Fibroblast of villous mesenchyme (primary cell): Measurements from ENCODE around the gene TSHZ2. TPM values are rescaled to one million over a fixed set of nuclear protein-coding genes. Genes with fewer than 3 reads are reported as not detected.

ENCODE experiments used
- DNase-seq: peaks from one replicate; pipeline ENCODE4 v3.0.0-alpha.2; 2010; ENCODE audit warnings: low read depth
- H3K4me3 ChIP-seq: 2 replicates; pipeline ENCODE4 v1.5.1; 2011; ENCODE audit warnings: low read depth, mild to moderate bottlenecking, low read length
- total RNA-seq: library from RNA; depleted of rRNA; stranded (reverse); fragments of >200 nt; gene quantifications from 2 replicates; pipeline ENCODE4 v1.2.3, GENCODE V29; 2012
- TF ChIP-seq, protein P1 (sequence below): IDR thresholded peaks from 2 replicates; pipeline ENCODE4 v1.5.1; 2012; ENCODE audit warnings: low read depth, mild to moderate bottlenecking, low read length; ENCODE audit not compliant: insufficient read depth

Gene TSHZ2
- total RNA-seq, 1 donor, result 2.6 TPM

DNA sequence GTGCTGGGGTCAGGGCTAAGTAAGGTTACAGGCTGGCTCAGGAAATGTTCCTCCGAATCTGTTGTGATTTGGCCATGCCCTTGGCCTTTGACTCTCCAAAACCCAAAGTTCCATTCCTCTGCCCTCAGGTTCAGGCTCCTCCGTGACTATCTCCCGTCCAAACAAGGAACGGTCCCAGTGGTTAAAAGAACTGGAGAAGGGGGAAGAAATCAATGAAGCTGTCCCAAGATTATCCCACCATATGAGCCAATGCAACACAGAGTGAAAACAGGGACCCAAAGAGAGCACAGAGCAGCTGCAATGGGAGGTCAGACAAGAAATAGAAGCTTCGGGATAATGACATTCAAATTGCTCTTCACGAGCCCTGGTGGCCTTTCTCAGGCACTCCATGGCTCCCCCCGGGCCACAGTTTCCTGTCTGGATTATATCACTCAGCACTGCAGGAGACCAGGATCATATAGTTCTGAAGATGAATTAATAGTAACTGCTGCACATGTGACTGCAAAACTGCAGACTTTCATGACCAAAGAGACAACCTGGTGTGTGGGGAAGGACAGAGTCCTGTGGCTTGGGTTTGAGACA is 410.2 kb downstream of the TSHZ2 start:
- DNase-seq, result no peak
- no peak overlapping the region for H3K4me3 ChIP-seq
- TF ChIP-seq, protein P1, sequence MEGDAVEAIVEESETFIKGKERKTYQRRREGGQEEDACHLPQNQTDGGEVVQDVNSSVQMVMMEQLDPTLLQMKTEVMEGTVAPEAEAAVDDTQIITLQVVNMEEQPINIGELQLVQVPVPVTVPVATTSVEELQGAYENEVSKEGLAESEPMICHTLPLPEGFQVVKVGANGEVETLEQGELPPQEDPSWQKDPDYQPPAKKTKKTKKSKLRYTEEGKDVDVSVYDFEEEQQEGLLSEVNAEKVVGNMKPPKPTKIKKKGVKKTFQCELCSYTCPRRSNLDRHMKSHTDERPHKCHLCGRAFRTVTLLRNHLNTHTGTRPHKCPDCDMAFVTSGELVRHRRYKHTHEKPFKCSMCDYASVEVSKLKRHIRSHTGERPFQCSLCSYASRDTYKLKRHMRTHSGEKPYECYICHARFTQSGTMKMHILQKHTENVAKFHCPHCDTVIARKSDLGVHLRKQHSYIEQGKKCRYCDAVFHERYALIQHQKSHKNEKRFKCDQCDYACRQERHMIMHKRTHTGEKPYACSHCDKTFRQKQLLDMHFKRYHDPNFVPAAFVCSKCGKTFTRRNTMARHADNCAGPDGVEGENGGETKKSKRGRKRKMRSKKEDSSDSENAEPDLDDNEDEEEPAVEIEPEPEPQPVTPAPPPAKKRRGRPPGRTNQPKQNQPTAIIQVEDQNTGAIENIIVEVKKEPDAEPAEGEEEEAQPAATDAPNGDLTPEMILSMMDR, result no peak

DNA sequence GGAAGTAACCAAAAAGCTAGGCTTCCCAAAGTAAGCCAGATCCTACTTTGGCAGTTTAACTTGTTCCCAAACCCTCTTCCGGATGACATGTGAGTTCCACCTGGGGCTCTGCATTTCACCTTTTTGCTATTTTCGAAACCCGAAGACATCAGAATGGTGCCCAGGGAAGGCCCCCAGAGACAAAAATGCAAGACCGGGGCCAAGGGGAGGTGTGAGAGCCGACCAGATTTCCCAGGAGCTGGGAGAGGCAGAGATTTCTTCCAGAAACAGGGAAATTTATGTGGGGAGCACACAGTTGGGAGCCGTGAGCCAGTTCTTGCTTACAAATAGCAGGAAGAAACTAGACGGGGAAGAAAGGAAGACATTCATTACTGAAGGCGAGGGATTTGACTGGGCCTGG is 411.8 kb downstream of the TSHZ2 start:
- TF ChIP-seq, protein P1, result no peak
- no peak for DNase-seq
- H3K4me3 ChIP-seq, result no peak overlapping the region

DNA sequence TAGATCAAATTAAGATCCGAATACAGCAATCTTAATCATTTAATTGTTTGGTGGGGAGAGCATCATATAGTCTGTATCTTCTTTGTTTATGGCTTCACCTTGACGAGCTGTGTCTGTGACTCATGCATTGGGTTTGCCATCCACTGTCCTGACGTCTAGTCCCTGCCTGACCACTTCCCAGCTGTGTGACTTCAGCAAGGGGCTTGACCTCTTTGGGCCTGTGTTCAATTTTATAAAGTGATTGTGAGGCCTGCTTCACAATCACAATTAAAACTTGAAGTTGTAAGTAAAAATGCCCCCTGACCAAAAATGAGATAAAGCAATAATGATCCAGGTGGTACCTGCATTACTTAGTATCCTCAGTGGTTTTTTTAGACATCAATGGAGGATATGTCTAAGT is 412.2 kb downstream of the TSHZ2 start:
- no peak overlapping the region for H3K4me3 ChIP-seq
- TF ChIP-seq, protein P1, result no peak
- no peak for DNase-seq

DNA sequence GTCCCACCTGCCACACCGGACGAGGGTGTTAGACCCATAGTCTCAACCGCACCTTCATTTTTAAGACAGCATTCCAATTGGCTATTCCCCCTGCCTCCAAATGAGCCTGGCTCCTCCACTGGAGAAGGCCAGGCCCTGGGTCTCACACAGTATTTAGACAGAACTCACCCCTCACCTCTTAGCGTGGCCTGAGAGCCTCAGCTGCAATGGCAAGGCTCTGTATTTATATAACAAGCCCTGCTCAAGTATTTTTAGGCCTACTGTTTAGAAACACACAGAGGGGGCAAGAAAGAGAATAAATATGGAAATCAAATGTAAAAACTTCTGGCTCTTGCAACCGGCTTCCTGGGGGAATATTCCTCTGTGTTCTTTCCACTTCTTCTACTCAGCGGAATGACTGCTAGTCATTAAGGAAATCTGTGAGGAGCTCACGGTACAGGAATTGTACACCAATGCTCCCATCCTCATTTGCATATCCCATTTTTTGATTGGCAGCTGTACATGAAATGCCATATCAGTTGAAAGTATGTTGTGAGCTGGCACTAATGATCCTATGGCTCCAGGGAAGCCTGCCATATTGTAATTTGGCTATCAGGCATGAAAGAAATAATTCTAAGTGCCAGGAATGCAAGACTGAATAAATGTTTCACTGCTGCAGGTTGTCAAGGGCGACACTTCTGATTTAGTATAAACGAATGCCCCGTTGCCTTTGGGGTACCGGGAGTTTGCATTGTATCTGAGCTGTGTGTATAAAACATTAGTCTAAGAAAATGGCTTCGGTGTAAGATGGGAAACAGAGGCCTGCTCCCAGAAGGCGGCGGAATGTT is 414.0 kb downstream of the TSHZ2 start:
- H3K4me3 ChIP-seq, result no peak overlapping the region
- DNase-seq, result no peak
- TF ChIP-seq, protein P1, result no peak

DNA sequence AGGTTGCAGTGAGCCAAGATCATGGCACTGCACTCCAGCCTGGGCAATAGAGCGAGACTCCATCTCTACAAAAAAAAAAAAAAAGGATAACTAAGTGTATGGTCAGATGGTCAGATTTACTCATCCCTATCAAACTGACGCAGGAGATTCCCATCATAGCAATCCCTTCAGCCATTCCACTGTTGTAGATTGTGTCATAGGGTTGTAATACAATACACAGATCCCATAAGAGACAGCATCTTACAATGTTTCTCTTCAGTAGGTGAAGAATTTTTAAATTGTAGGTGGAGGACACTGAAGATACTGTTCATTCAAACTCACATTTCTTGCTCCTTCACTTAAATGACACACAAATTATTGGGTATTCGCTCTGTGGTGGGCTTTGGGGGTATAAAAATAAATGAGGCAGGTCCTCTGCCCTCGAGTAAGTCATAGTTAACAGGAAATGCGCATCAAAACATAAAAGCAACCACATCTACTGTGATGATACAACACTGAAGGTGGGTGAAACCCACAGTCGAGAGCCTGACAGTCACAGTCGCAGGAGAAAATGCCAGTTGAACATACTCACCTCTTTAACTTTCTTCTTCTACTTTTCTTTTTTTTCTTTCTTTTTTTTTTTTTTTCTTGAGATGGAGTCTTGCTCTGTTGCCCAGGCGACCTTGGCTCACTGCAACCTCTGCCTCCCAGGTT is 416.0 kb downstream of the TSHZ2 start:
- H3K4me3 ChIP-seq, result no peak overlapping the region
- TF ChIP-seq, protein P1, result no peak
- no peak for DNase-seq

DNA sequence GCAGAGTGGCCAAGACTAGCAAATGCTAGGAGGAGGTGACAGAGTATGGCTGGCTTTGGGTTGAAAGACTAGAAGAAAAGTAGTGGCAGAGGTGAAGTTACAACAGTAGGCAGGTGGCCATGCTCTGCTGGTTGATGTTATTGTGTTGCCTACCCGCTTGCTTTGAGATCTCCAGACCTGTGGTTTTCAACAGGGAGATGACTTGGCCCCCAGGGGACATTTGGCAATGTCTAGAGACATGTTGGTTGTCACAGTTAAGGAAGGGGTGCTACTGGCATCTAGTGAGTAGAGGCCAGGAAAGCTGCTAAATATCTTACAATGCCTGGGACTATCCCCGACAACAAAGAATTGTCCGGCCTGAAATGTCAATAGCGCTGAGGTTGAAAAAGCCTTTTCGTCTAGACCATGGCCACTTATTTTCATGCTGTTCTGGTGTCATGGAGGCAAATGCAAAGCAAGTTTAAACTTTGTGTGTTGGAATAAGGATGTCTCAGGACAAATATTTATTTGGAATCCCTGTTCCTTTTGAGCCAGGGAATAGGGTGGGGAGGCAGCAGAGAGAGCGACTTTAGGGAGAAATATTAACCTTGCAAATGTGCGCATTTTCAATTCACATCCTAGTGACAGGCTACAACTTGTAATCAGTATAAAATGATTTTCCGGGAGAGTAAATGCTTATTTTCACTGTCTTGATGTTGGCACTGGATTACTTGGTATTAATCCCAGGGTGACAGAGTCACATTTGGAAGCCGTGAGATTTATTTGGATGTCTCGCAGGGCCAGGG is 417.6 kb downstream of the TSHZ2 start:
- no peak overlapping the region for H3K4me3 ChIP-seq
- TF ChIP-seq, protein P1, result no peak
- no peak for DNase-seq
